Measurements from ENCODE around the gene DNAJC5.

The DNAJC5 gene

DNA sequence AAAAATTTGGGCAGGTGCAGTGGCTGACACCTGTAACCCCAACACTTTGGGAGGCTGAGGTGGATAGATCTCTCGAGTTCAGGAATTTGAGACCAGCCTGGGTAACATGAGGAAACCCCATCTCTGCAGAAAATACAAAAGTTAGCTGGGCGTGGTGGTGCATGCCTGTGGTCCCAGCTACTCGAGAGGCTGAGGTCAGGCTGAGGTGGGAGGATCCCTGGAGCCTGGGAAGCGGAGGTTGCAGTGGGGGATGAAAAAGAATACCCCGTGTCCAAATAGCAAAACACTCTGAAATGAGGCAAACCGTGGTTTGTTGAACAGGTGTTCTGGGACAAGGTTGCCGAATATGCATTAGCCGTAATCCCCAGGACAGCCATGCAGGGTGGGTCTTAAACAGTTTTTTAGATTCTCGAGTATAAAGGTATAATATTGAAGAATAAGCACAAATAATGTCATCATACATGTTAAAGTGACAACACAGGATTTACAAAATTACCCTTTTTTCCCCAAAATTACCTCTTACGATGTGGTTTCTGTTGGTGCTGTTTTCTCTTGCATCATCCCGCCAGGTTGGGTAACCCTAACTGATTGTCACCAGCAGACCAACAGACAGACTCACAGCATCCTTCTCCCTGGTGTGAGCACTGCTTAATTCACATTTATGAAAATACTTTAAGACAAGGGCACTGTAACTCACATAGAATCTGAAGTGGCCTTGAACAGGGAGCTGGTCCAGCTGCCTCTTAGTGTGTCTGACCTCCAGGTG is 9.1 kb downstream of the DNAJC5 start:
- TF ChIP-seq, protein P1, sequence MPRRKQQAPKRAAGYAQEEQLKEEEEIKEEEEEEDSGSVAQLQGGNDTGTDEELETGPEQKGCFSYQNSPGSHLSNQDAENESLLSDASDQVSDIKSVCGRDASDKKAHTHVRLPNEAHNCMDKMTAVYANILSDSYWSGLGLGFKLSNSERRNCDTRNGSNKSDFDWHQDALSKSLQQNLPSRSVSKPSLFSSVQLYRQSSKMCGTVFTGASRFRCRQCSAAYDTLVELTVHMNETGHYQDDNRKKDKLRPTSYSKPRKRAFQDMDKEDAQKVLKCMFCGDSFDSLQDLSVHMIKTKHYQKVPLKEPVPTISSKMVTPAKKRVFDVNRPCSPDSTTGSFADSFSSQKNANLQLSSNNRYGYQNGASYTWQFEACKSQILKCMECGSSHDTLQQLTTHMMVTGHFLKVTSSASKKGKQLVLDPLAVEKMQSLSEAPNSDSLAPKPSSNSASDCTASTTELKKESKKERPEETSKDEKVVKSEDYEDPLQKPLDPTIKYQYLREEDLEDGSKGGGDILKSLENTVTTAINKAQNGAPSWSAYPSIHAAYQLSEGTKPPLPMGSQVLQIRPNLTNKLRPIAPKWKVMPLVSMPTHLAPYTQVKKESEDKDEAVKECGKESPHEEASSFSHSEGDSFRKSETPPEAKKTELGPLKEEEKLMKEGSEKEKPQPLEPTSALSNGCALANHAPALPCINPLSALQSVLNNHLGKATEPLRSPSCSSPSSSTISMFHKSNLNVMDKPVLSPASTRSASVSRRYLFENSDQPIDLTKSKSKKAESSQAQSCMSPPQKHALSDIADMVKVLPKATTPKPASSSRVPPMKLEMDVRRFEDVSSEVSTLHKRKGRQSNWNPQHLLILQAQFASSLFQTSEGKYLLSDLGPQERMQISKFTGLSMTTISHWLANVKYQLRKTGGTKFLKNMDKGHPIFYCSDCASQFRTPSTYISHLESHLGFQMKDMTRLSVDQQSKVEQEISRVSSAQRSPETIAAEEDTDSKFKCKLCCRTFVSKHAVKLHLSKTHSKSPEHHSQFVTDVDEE (CRISPR knock-in tag; IDR thresholded peaks at IDR 0.05): no peak
- no peak for TF ChIP-seq CREB5 (CRISPR knock-in tag; IDR thresholded peaks at IDR 0.05; ENCODE audit: low read depth)
- no peak for TF ChIP-seq BACH2 (CRISPR knock-in tag; IDR thresholded peaks at IDR 0.05; ENCODE audit: borderline replicate concordance)
- TF ChIP-seq ESRRG (CRISPR knock-in tag; IDR thresholded peaks at IDR 0.05): no peak
- no peak for TF ChIP-seq RARB (CRISPR knock-in tag; IDR thresholded peaks at IDR 0.05)
- no peak for TF ChIP-seq SNAI2 (CRISPR knock-in tag; IDR thresholded peaks at IDR 0.05)
- no peak for TF ChIP-seq ZNF565 (CRISPR knock-in tag; conservative IDR thresholded peaks at IDR 0.05; ENCODE audit: low read depth)
- TF ChIP-seq TCF4 (CRISPR knock-in tag; IDR thresholded peaks at IDR 0.05; ENCODE audit: borderline replicate concordance): no peak
- no peak for ATAC-seq

DNA sequence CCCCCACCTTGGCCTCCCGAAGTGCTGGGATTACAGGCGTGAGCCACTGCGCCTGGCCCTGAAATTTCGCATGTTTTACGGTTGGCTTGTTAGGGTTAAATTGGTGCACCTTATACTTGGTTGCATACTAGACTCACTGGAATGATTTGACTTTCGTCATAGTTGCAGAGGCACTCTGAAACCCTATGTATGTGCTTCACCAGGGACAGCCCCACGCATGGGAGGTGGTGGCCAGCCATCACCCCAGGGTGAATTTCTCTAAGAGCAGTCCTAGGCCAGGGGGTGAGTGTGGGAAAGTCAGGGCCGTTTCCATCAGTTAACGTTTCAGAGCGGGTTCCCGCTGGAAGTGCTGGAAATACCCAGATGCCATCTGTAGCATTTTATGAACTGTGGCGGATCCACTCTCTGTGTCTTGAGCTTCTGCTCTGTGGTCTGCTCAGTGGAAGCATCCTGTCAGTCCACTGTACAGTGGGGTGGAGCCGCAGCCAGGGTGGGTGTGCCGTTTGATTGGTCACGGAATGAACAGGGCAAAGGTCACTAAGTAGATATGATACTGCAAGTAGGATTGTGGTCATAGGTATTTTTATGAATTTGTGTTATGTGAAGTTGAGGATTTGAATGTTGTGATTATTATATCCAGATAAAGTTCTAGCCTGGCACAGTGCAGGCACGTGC is 13.2 kb downstream of the DNAJC5 start:
- no peak for TF ChIP-seq TOX (CRISPR knock-in tag; IDR thresholded peaks at IDR 0.05; ENCODE audit: borderline replicate concordance)
- TF ChIP-seq ESRRG (CRISPR knock-in tag; IDR thresholded peaks at IDR 0.05): no peak
- TF ChIP-seq RARB (CRISPR knock-in tag; IDR thresholded peaks at IDR 0.05): no peak
- TF ChIP-seq ZFP30 (CRISPR knock-in tag; IDR thresholded peaks at IDR 0.05): no peak
- TF ChIP-seq, protein P2, sequence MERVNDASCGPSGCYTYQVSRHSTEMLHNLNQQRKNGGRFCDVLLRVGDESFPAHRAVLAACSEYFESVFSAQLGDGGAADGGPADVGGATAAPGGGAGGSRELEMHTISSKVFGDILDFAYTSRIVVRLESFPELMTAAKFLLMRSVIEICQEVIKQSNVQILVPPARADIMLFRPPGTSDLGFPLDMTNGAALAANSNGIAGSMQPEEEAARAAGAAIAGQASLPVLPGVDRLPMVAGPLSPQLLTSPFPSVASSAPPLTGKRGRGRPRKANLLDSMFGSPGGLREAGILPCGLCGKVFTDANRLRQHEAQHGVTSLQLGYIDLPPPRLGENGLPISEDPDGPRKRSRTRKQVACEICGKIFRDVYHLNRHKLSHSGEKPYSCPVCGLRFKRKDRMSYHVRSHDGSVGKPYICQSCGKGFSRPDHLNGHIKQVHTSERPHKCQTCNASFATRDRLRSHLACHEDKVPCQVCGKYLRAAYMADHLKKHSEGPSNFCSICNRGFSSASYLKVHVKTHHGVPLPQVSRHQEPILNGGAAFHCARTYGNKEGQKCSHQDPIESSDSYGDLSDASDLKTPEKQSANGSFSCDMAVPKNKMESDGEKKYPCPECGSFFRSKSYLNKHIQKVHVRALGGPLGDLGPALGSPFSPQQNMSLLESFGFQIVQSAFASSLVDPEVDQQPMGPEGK (CRISPR knock-in tag; IDR thresholded peaks at IDR 0.05; ENCODE audit: borderline replicate concordance): no peak
- TF ChIP-seq, protein P3, sequence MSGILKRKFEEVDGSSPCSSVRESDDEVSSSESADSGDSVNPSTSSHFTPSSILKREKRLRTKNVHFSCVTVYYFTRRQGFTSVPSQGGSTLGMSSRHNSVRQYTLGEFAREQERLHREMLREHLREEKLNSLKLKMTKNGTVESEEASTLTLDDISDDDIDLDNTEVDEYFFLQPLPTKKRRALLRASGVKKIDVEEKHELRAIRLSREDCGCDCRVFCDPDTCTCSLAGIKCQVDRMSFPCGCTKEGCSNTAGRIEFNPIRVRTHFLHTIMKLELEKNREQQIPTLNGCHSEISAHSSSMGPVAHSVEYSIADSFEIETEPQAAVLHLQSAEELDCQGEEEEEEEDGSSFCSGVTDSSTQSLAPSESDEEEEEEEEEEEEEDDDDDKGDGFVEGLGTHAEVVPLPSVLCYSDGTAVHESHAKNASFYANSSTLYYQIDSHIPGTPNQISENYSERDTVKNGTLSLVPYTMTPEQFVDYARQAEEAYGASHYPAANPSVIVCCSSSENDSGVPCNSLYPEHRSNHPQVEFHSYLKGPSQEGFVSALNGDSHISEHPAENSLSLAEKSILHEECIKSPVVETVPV (CRISPR knock-in tag; IDR thresholded peaks at IDR 0.05): no peak
- no peak for TF ChIP-seq ZNF70 (CRISPR knock-in tag; IDR thresholded peaks at IDR 0.05)
- no peak for TF ChIP-seq ZNF565 (CRISPR knock-in tag; conservative IDR thresholded peaks at IDR 0.05; ENCODE audit: low read depth)
- no peak for TF ChIP-seq POU6F1 (CRISPR knock-in tag; IDR thresholded peaks at IDR 0.05; ENCODE audit: borderline replicate concordance, low read depth)
- no peak for TF ChIP-seq ZFP3 (CRISPR knock-in tag; IDR thresholded peaks at IDR 0.05)
- no peak for TF ChIP-seq BACH2 (CRISPR knock-in tag; IDR thresholded peaks at IDR 0.05; ENCODE audit: borderline replicate concordance)
- no peak for TF ChIP-seq GLIS3 (CRISPR knock-in tag; IDR thresholded peaks at IDR 0.05)
- TF ChIP-seq SNAI2 (CRISPR knock-in tag; IDR thresholded peaks at IDR 0.05): no peak
- no peak for TF ChIP-seq CSDC2 (CRISPR knock-in tag; IDR thresholded peaks at IDR 0.05)
- no peak for TF ChIP-seq ZNF8 (CRISPR knock-in tag; IDR thresholded peaks at IDR 0.05)
- TF ChIP-seq TCF4 (CRISPR knock-in tag; IDR thresholded peaks at IDR 0.05; ENCODE audit: borderline replicate concordance): no peak
- TF ChIP-seq ARNTL (CRISPR knock-in tag; IDR thresholded peaks at IDR 0.05; ENCODE audit: borderline replicate concordance, low read depth): no peak
- TF ChIP-seq ISL1 (CRISPR knock-in tag; IDR thresholded peaks at IDR 0.05): no peak
- ATAC-seq: no peak

Data from SK-N-SH treated with all-trans-retinoic acid at 6 μM for 48 hours (cell line).